Parathyroid adenoma (tissue), 2 donors: Measurements from ENCODE around the gene IL1R1.
A peak's percentile ranks its signal among the peaks of the same experiment; 100 is the strongest.

Experiments used
- H2AFZ ChIP-seq: fragments of 300-600 bp; sonication (generic); one replicate; pipeline ENCODE4 v1.7.0; 2017; ENCODE audit warnings: antibody characterized with exemption, mild to moderate bottlenecking
- H3K27ac ChIP-seq: fragments of 300-600 bp; sonication (generic); one replicate; pipeline ENCODE4 v1.7.0; 2017
- H3K27me3 ChIP-seq: fragments of 300-600 bp; sonication (generic); one replicate; pipeline ENCODE4 v1.7.0; 2017; ENCODE audit warnings: low read length; ENCODE audit not compliant: control insufficient read depth, insufficient read depth
- H3K36me3 ChIP-seq: fragments of 300-600 bp; sonication (generic); one replicate; pipeline ENCODE4 v1.7.0; 2017; ENCODE audit warnings: low read length; ENCODE audit not compliant: control insufficient read depth, insufficient read depth
- H3K4me1 ChIP-seq: fragments of 300-600 bp; sonication (generic); one replicate; pipeline ENCODE4 v1.7.0; 2017; ENCODE audit warnings: control low read depth
- H3K4me2 ChIP-seq: fragments of 300-600 bp; sonication (generic); one replicate; pipeline ENCODE4 v1.7.0; 2017; ENCODE audit warnings: low read length
- H3K4me3 ChIP-seq: fragments of 300-600 bp; sonication (generic); one replicate; pipeline ENCODE4 v1.7.0; 2017; ENCODE audit warnings: low read depth, low read length
- H3K79me2 ChIP-seq: fragments of 300-600 bp; sonication (generic); one replicate; pipeline ENCODE4 v1.7.0; 2017; ENCODE audit warnings: control low read depth
- H3K9ac ChIP-seq: fragments of 300-600 bp; sonication (generic); one replicate; pipeline ENCODE4 v1.7.0; 2017; ENCODE audit warnings: mild to moderate bottlenecking
- H3K9me3 ChIP-seq: fragments of 300-600 bp; sonication (generic); one replicate; pipeline ENCODE4 v1.7.0; 2017; ENCODE audit warnings: low read length; ENCODE audit not compliant: control insufficient read depth
- CTCF ChIP-seq: fragments of 300-600 bp; sonication (generic); IDR thresholded peaks from one replicate; pipeline ENCODE4 v1.7.0; 2017; ENCODE audit warnings: antibody characterized with exemption, mild to moderate bottlenecking
- donor health status: primary hyperparathyroidism.

Gene IL1R1

DNA sequence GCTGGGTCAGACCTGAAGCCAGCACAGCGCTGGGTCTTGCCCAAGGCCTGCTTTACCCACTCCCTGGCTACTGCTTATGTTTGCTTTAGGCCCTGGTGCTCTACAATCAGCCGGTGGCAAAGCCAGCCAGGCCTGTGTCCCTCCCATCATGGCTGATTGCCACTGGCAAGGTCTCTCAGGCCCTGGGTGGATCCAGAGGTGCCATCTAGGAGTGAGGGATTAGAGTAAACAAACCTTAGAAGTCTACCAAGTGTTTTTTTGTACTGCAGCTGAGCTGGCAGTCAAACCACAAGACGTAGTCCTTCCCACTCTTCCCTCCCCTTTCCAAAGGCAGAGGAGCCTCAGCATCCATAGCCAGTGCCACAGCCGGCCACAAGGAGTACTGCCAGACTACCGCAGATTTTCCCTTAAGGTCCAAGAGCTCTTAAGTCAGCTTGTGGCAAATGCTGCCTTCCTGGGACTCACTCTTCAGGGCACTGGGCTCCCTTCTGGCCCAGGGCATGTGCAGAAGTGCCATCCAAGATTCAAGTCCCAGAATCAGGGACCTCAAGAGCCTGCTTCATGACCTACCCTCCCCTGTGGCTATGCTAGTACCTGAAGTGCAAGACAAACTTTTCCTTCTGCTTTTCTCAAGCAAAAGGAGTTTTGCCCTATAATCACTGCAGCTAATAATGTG is 64.3 kb downstream of the IL1R1 start:
- Histone ChIP-seq H3K79me2 (no peaks in the 10 kb centered on the region), H2AFZ (peak overlapping the region; percentile 23), H3K4me1 (peaks cover 4% of the 10 kb centered on the region), H3K4me2 (no peak overlapping the region), H3K9ac (no peak overlapping the region), H3K4me3 (no peak overlapping the region), H3K27ac (peak overlapping the region; percentile 45), H3K36me3 (no peaks in the 10 kb centered on the region), H3K9me3 (no peaks in the 10 kb centered on the region), H3K27me3 (no peaks in the 10 kb centered on the region)
- no peak for TF ChIP-seq CTCF

DNA sequence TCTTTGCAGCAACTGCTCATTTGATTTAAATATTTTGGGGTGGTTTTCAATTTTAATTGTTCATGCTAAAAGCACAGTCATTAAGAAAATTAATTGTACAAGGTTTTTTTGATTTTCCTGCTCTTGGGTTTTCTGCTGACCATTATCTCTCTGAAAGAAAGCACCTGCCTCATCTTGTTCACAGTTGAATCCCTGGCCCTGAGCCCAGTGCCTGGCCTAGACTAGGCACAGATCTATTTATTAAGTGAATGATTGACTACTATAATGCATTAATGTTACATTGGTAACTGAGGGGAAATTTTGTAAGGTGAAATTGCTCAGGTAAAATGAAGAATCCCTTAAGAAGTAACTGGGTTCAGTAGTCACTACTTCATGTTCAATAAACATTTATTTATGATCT is 66.2 kb downstream of the IL1R1 start:
- no peak overlapping the region for H3K4me2 ChIP-seq
- no peaks in the 10 kb centered on the region for H3K36me3 ChIP-seq
- no peak overlapping the region for H3K9ac ChIP-seq
- H3K79me2 ChIP-seq = no peaks in the 10 kb centered on the region
- H3K27ac ChIP-seq = no peak overlapping the region
- peaks cover 4% of the 10 kb centered on the region for H3K4me1 ChIP-seq
- H3K4me3 ChIP-seq = no peak overlapping the region
- H3K9me3 ChIP-seq = no peaks in the 10 kb centered on the region
- no peak for TF ChIP-seq CTCF
- H3K27me3 ChIP-seq = no peaks in the 10 kb centered on the region
- H2AFZ ChIP-seq = no peak overlapping the region

- Histone ChIP-seq H3K79me2 (no peaks in the 10 kb centered on the region), H3K36me3 (no peaks in the 10 kb centered on the region), H3K4me3 (no peak overlapping the region), H2AFZ (no peak overlapping the region), H3K9ac (no peak overlapping the region), H3K27ac (no peak overlapping the region), H3K4me2 (no peak overlapping the region), H3K27me3 (no peaks in the 10 kb centered on the region), H3K9me3 (no peaks in the 10 kb centered on the region), H3K4me1 (peaks cover 4% of the 10 kb centered on the region)
- TF ChIP-seq CTCF = no peak
Measured at GRCh38 chr2:102209474-102209873, 66.9 kb downstream of the IL1R1 start.

GRCh38 chr2:102217032-102217431 is 74.5 kb downstream of the IL1R1 start:
- H3K4me1 ChIP-seq = no peaks in the 10 kb centered on the region
- H3K27me3 ChIP-seq = no peaks in the 10 kb centered on the region
- no peaks in the 10 kb centered on the region for H3K36me3 ChIP-seq
- no peak overlapping the region for H3K9ac ChIP-seq
- H3K9me3 ChIP-seq = no peaks in the 10 kb centered on the region
- TF ChIP-seq CTCF = no peak
- no peak overlapping the region for H3K4me2 ChIP-seq
- H3K79me2 ChIP-seq = no peaks in the 10 kb centered on the region
- no peak overlapping the region for H2AFZ ChIP-seq
- H3K4me3 ChIP-seq = no peak overlapping the region
- H3K27ac ChIP-seq = no peak overlapping the region
